ENCODE measurements around the gene IQGAP2.

The IQGAP2 gene

GRCh38 chr5:76495870-76496269 is 92.8 kb downstream of the IQGAP2 start:
- TF ChIP-seq RAD21 (IDR thresholded peaks at IDR 0.05; ENCODE audit: low read depth) (no peak), TCF12 (IDR thresholded peaks at IDR 0.05; ENCODE audit: low read depth) (no peak), TEAD4 (IDR thresholded peaks at IDR 0.05) (no peak), TAF1 (IDR thresholded peaks at IDR 0.05; ENCODE audit: low read depth) (no peak), MAX (IDR thresholded peaks at IDR 0.05) (no peak), ZBTB7A (IDR thresholded peaks at IDR 0.05; ENCODE audit: low read depth) (no peak)

- TF ChIP-seq YY1 (IDR thresholded peaks at IDR 0.05; ENCODE audit: low read depth), result no peak
- TF ChIP-seq EP300 (IDR thresholded peaks at IDR 0.05; ENCODE audit: borderline replicate concordance), result no peak
- TF ChIP-seq CREB1 (IDR thresholded peaks at IDR 0.05; ENCODE audit: low read depth), result no peak
- TF ChIP-seq TEAD4 (IDR thresholded peaks at IDR 0.05), result no peak
- TF ChIP-seq TCF12 (IDR thresholded peaks at IDR 0.05; ENCODE audit: low read depth), result no peak
- TF ChIP-seq MAX (IDR thresholded peaks at IDR 0.05), result no peak
- TF ChIP-seq TAF1 (IDR thresholded peaks at IDR 0.05; ENCODE audit: low read depth), result no peak
- no peak for TF ChIP-seq NFIC (IDR thresholded peaks at IDR 0.05)
- no peak for TF ChIP-seq ZBTB7A (IDR thresholded peaks at IDR 0.05; ENCODE audit: low read depth)
- no peak for TF ChIP-seq CEBPB (IDR thresholded peaks at IDR 0.05)
- TF ChIP-seq RAD21 (IDR thresholded peaks at IDR 0.05; ENCODE audit: low read depth), result no peak
- TF ChIP-seq FOXM1 (IDR thresholded peaks at IDR 0.05; ENCODE audit: borderline replicate concordance, low read depth), result no peak
Measured at GRCh38 chr5:76497065-76497460, 94.0 kb downstream of the IQGAP2 start.

GRCh38 chr5:76497986-76498717 is 95.1 kb downstream of the IQGAP2 start:
- TF ChIP-seq NFIC (IDR thresholded peaks at IDR 0.05), result no peak
- no peak for TF ChIP-seq USF1 (IDR thresholded peaks at IDR 0.05)
- TF ChIP-seq RAD21 (IDR thresholded peaks at IDR 0.05; ENCODE audit: low read depth), result no peak
- no peak for TF ChIP-seq ZBTB7A (IDR thresholded peaks at IDR 0.05; ENCODE audit: low read depth)
- no peak for TF ChIP-seq MAX (IDR thresholded peaks at IDR 0.05)
- TF ChIP-seq CEBPB (IDR thresholded peaks at IDR 0.05), result no peak
- no peak for TF ChIP-seq FOXM1 (IDR thresholded peaks at IDR 0.05; ENCODE audit: borderline replicate concordance, low read depth)
- no peak for TF ChIP-seq YY1 (IDR thresholded peaks at IDR 0.05; ENCODE audit: low read depth)
- no peak for TF ChIP-seq REST (IDR thresholded peaks at IDR 0.05; ENCODE audit: low read depth)
- TF ChIP-seq CREB1 (IDR thresholded peaks at IDR 0.05; ENCODE audit: low read depth), result no peak
- no peak for TF ChIP-seq EGR1 (IDR thresholded peaks at IDR 0.05)
- no peak for TF ChIP-seq TCF12 (IDR thresholded peaks at IDR 0.05; ENCODE audit: low read depth)
- TF ChIP-seq TEAD4 (IDR thresholded peaks at IDR 0.05), result no peak

GRCh38 chr5:76499507-76500161 is 96.5 kb downstream of the IQGAP2 start:
- TF ChIP-seq YY1 (IDR thresholded peaks at IDR 0.05; ENCODE audit: low read depth) (no peak), FOXM1 (IDR thresholded peaks at IDR 0.05; ENCODE audit: borderline replicate concordance, low read depth) (no peak), EGR1 (IDR thresholded peaks at IDR 0.05) (no peak), CEBPB (IDR thresholded peaks at IDR 0.05) (no peak), NFIC (IDR thresholded peaks at IDR 0.05) (no peak), TEAD4 (IDR thresholded peaks at IDR 0.05) (no peak), USF1 (IDR thresholded peaks at IDR 0.05) (no peak), CREB1 (IDR thresholded peaks at IDR 0.05; ENCODE audit: low read depth) (no peak), MAX (IDR thresholded peaks at IDR 0.05) (no peak), REST (IDR thresholded peaks at IDR 0.05; ENCODE audit: low read depth) (no peak), TAF1 (IDR thresholded peaks at IDR 0.05; ENCODE audit: low read depth) (no peak), ZBTB7A (IDR thresholded peaks at IDR 0.05; ENCODE audit: low read depth) (no peak), EP300 (IDR thresholded peaks at IDR 0.05; ENCODE audit: borderline replicate concordance) (no peak), RAD21 (IDR thresholded peaks at IDR 0.05; ENCODE audit: low read depth) (no peak), TCF12 (IDR thresholded peaks at IDR 0.05; ENCODE audit: low read depth) (no peak)
